Liver (tissue), 9 donors: Measurements from ENCODE around the gene NEK1. TPM values are rescaled to one million over a fixed set of nuclear protein-coding genes. Genes with fewer than 3 reads are reported as not detected.

Source experiments
- DNase-seq: peaks from one replicate; pipeline ENCODE4 v3.0.0-alpha.2; 2017; ENCODE audit warnings: low spot score
- H3K27ac ChIP-seq, 2 donors: one replicate each; pipeline ENCODE4 v1.7.0; 2013; ENCODE audit warnings: inconsistent platforms in 2 of 2, low read length in 2 of 2, control low read depth in 1 of 2, low read depth in 1 of 2, mild to moderate bottlenecking in 1 of 2
- H3K27me3 ChIP-seq, 4 donors: one replicate each; pipeline versions ENCODE4 v1.6.1 to v1.7.0; 2013; ENCODE audit warnings: low read length in 3 of 4, inconsistent platforms in 1 of 4, mild to moderate bottlenecking in 1 of 4, moderate library complexity in 1 of 4; ENCODE audit not compliant: control insufficient read depth in 4 of 4, insufficient read depth in 4 of 4
- H3K36me3 ChIP-seq, 4 donors: one replicate each; pipeline versions ENCODE4 v1.6.1 to v1.7.0; 2013; ENCODE audit warnings: low read length in 3 of 4, mild to moderate bottlenecking in 3 of 4, low read depth in 1 of 4, moderate library complexity in 1 of 4; ENCODE audit not compliant: control insufficient read depth in 4 of 4, insufficient read depth in 3 of 4
- H3K4me1 ChIP-seq, 4 donors: one replicate each; pipeline versions ENCODE4 v1.6.1 to v1.7.0; 2013; ENCODE audit warnings: low read length in 3 of 4, mild to moderate bottlenecking in 3 of 4, moderate library complexity in 1 of 4; ENCODE audit not compliant: control insufficient read depth in 4 of 4, insufficient read depth in 4 of 4
- H3K4me3 ChIP-seq, 3 donors: one replicate each; pipeline versions ENCODE4 v1.6.1 to v1.7.0; 2013; ENCODE audit warnings: low read length in 3 of 3, control low read depth in 1 of 3, low read depth in 1 of 3, mild to moderate bottlenecking in 1 of 3
- H3K9ac ChIP-seq, 2 donors: one replicate each; pipeline ENCODE4 v1.7.0; 2013; ENCODE audit warnings: low read length in 2 of 2, mild to moderate bottlenecking in 2 of 2, moderate library complexity in 2 of 2, control low read depth in 1 of 2, low read depth in 1 of 2
- H3K9me3 ChIP-seq, 4 donors: one replicate each; pipeline versions ENCODE4 v1.6.1 to v1.7.0; 2013; ENCODE audit warnings: low read length in 3 of 4; ENCODE audit not compliant: control insufficient read depth in 4 of 4
- ATF3 ChIP-seq: IDR thresholded peaks from 2 replicates; pipeline ENCODE4 v1.6.1; 2016; ENCODE audit warnings: antibody characterized with exemption
- EGR1 ChIP-seq, 2 donors: IDR thresholded peaks; 2 replicates each; pipeline ENCODE4 v1.6.1; 2016 to 2018; ENCODE audit warnings: antibody characterized with exemption in 2 of 2, low read depth in 2 of 2
- FOXA1 ChIP-seq: IDR thresholded peaks from 2 replicates; pipeline ENCODE4 v1.6.1; 2016; ENCODE audit warnings: antibody characterized with exemption
- FOXA2 ChIP-seq: IDR thresholded peaks from 2 replicates; pipeline ENCODE4 v1.6.1; 2016; ENCODE audit warnings: antibody characterized with exemption
- GABPA ChIP-seq, 2 donors: IDR thresholded peaks in 1 of 2; conservative IDR thresholded peaks in 1 of 2; 2 replicates each; pipeline ENCODE4 v1.6.1; 2016; ENCODE audit warnings: antibody characterized with exemption in 2 of 2, mild to moderate bottlenecking in 1 of 2, moderate library complexity in 1 of 2
- HNF4A ChIP-seq, 2 donors: conservative IDR thresholded peaks; 2 replicates each; pipeline ENCODE4 v1.6.1; 2016; ENCODE audit warnings: antibody characterized with exemption in 2 of 2, mild to moderate bottlenecking in 2 of 2
- HNF4G ChIP-seq: IDR thresholded peaks from 2 replicates; pipeline ENCODE4 v1.6.1; 2016; ENCODE audit warnings: antibody characterized with exemption
- JUND ChIP-seq, 2 donors: IDR thresholded peaks; 2 replicates each; pipeline ENCODE4 v1.6.1; 2016; ENCODE audit warnings: antibody characterized with exemption in 2 of 2
- NR2F2 ChIP-seq: IDR thresholded peaks from 2 replicates; pipeline ENCODE4 v1.6.1; 2016; ENCODE audit warnings: antibody characterized with exemption
- RAD21 ChIP-seq, 2 donors: IDR thresholded peaks; 2 replicates each; pipeline ENCODE4 v1.6.1; 2016; ENCODE audit warnings: antibody characterized with exemption in 2 of 2, mild to moderate bottlenecking in 2 of 2
- REST ChIP-seq: IDR thresholded peaks from 2 replicates; pipeline ENCODE4 v1.6.1; 2016; ENCODE audit warnings: antibody characterized with exemption, mild to moderate bottlenecking
- RXRA ChIP-seq, 2 donors: IDR thresholded peaks; 2 replicates each; pipeline ENCODE4 v1.6.1; 2017 to 2018; ENCODE audit warnings: antibody characterized with exemption in 2 of 2, mild to moderate bottlenecking in 1 of 2
- SP1 ChIP-seq: IDR thresholded peaks from 2 replicates; pipeline ENCODE4 v1.6.1; 2018; ENCODE audit warnings: antibody characterized with exemption, mild to moderate bottlenecking
- TAF1 ChIP-seq: conservative IDR thresholded peaks from 2 replicates; pipeline ENCODE4 v1.6.1; 2016; ENCODE audit warnings: antibody characterized with exemption, mild to moderate bottlenecking
- ZBTB33 ChIP-seq: IDR thresholded peaks from 2 replicates; pipeline ENCODE4 v1.6.1; 2016; ENCODE audit warnings: antibody characterized with exemption
- WGBS: extraction: QIAGEN DNeasy Blood & Tissue Kit; methylation state at CpG from one replicate; pipeline ENCODE4 v1.1.7; 2013; 5-methylcytosine and 5-hydroxymethylcytosine counted together
- polyA plus RNA-seq, 2 donors: library from polyadenylated mRNA; stranded (reverse) in 1 of 2; unstranded in 1 of 2; fragments of 200-250 nt in 1 of 2; fragments of >200 nt in 1 of 2; fragmentation: Nextera tagmentation in 1 of 2; extraction: Ambion mirVana in 1 of 2; gene quantifications; one replicate each; pipeline versions ENCODE4 v1.2.1 to v1.2.3, GENCODE V29; 2013 to 2015
- total RNA-seq, 2 donors: library from RNA; depleted of rRNA; stranded (reverse); fragments of >200 nt; gene quantifications; one replicate each; pipeline ENCODE4 v1.2.3, GENCODE V29; 2014
- TF ChIP-seq, protein P1 (sequence below): fragments of 150-350 bp; IDR thresholded peaks from 2 replicates; pipeline ENCODE4 v1.5.1; 2017; ENCODE audit warnings: improper control_type of control experiment, low read depth, low read length; ENCODE audit not compliant: missing input control
- TF ChIP-seq, protein P2 (sequence below): IDR thresholded peaks from 2 replicates; pipeline ENCODE4 v1.6.1; 2016; ENCODE audit warnings: antibody characterized with exemption
- donor health status: healthy.
- donor health status: healthy.
- donor health status: healthy.
- donor health status: healthy.
- donor health status: healthy.

The NEK1 gene
- total and polyA plus RNA-seq, 4 donors, result 1.8 to 10.2 (median 5.3) TPM

- DNase-seq, result no peak
- 65% methylated on average over 2 of the region's 2 CpGs for WGBS
- H3K27me3 ChIP-seq, result no peaks in the 10 kb centered on the region
- no peaks in the 10 kb centered on the region for H3K4me1 ChIP-seq
- H3K36me3 ChIP-seq, result peaks cover 0 to 2% (median 0%) of the 10 kb centered on the region in 4 donors
- H3K27ac ChIP-seq, result no peak overlapping the region
- TF ChIP-seq RAD21 (IDR thresholded peaks at IDR 0.05) (peak; percentile 72 to 78), RXRA (IDR thresholded peaks at IDR 0.05) (no peak), JUND (IDR thresholded peaks at IDR 0.05) (no peak), ATF3 (no peak), NR2F2 (no peak), FOXA1 (no peak), REST (no peak), ZBTB33 (no peak), SP1 (no peak)
- TF ChIP-seq, protein P1, sequence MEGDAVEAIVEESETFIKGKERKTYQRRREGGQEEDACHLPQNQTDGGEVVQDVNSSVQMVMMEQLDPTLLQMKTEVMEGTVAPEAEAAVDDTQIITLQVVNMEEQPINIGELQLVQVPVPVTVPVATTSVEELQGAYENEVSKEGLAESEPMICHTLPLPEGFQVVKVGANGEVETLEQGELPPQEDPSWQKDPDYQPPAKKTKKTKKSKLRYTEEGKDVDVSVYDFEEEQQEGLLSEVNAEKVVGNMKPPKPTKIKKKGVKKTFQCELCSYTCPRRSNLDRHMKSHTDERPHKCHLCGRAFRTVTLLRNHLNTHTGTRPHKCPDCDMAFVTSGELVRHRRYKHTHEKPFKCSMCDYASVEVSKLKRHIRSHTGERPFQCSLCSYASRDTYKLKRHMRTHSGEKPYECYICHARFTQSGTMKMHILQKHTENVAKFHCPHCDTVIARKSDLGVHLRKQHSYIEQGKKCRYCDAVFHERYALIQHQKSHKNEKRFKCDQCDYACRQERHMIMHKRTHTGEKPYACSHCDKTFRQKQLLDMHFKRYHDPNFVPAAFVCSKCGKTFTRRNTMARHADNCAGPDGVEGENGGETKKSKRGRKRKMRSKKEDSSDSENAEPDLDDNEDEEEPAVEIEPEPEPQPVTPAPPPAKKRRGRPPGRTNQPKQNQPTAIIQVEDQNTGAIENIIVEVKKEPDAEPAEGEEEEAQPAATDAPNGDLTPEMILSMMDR, result peak; percentile 61
- TF ChIP-seq, protein P2, sequence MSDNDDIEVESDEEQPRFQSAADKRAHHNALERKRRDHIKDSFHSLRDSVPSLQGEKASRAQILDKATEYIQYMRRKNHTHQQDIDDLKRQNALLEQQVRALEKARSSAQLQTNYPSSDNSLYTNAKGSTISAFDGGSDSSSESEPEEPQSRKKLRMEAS, result no peak
- no peak overlapping the region for H3K4me3 ChIP-seq
- H3K9me3 ChIP-seq, result no peaks in the 10 kb centered on the region
- H3K9ac ChIP-seq, result no peak overlapping the region
Observed at GRCh38 chr4:169566021-169566818, 46.2 kb downstream of the NEK1 start.

DNA sequence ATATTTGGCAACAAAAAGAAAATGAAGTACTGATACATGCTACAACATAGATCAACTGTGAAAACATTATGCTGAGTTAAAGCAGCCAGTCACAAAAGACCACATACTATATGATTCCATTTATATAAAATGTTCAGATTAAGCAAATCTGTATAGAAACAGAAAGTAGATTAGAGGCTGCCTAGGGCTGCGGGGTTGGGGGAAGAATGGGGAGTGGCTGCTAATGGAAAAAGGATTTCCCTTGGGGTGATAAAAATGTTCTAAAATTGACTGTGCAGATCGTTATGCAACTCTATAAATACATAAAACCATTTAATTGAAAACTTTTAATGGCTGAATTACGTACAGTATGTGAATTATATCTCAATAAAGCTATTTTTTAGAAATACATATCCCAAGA lies 46.8 kb downstream of the NEK1 start:
- H3K9me3 ChIP-seq, result no peaks in the 10 kb centered on the region
- H3K27ac ChIP-seq, result no peak overlapping the region
- peaks cover 0 to 4% (median under 1%) of the 10 kb centered on the region in 4 donors for H3K36me3 ChIP-seq
- no peak overlapping the region for H3K4me3 ChIP-seq
- no peaks in the 10 kb centered on the region for H3K4me1 ChIP-seq
- H3K27me3 ChIP-seq, result no peaks in the 10 kb centered on the region
- WGBS, result 71% methylated on average over 3 of the region's 3 CpGs
- no peak overlapping the region for H3K9ac ChIP-seq
- no peak for DNase-seq
- no peak for TF ChIP-seq TAF1
- TF ChIP-seq EGR1 (IDR thresholded peaks at IDR 0.05; ENCODE audit: low read depth in 2 of 2), result no peak
- TF ChIP-seq REST, result no peak
- TF ChIP-seq HNF4G, result no peak
- TF ChIP-seq NR2F2, result no peak
- no peak for TF ChIP-seq RAD21 (IDR thresholded peaks at IDR 0.05)
- TF ChIP-seq FOXA2, result no peak
- TF ChIP-seq HNF4A (conservative IDR thresholded peaks at IDR 0.05), result no peak
- no peak for TF ChIP-seq GABPA (IDR thresholded peaks at IDR 0.05 in 1 of 2, conservative IDR thresholded peaks at IDR 0.05 in 1 of 2)
- TF ChIP-seq, protein P1, result no peak
- TF ChIP-seq FOXA1, result no peak
- TF ChIP-seq RXRA (IDR thresholded peaks at IDR 0.05), result no peak
- no peak for TF ChIP-seq SP1
